HG03354 (cell line): ENCODE data around the gene TRIM47.
"Not testable (repeated sequence)": the region's sequence is repeated elsewhere in the genome, so short reads cannot be mapped to it uniquely, and the experiment has no call there.

Experiments used
- ATAC-seq: cut with Tn5 transposase; IDR thresholded peaks from one replicate; pipeline ENCODE4 v1.9.1; 2021; ENCODE audit warnings: mild to moderate bottlenecking; ENCODE audit not compliant: unreplicated experiment, poor library complexity, severe bottlenecking

TRIM47 gene

GRCh38 chr17:75873587-75874322, 4.6 kb downstream of the TRIM47 start:
- no peak for ATAC-seq

GRCh38 chr17:75872434-75873351, 5.7 kb downstream of the TRIM47 start:
- ATAC-seq: no peak

- ATAC-seq: not testable (repeated sequence)
Observed at GRCh38 chr17:75870228-75870627, 8.2 kb downstream of the TRIM47 start.

- ATAC-seq: no peak
Observed at GRCh38 chr17:75869282-75870141, 8.9 kb downstream of the TRIM47 start.

GRCh38 chr17:75868730-75869281, 9.6 kb downstream of the TRIM47 start:
- not testable (repeated sequence) for ATAC-seq

- ATAC-seq: not testable (repeated sequence)
Observed at GRCh38 chr17:75865404-75866188, 12.8 kb downstream of the TRIM47 start.

- not testable (repeated sequence) for ATAC-seq
Observed at GRCh38 chr17:75864887-75865286, 13.5 kb downstream of the TRIM47 start.

- peak; percentile 93 for ATAC-seq
Observed at GRCh38 chr17:75864448-75864871, 13.9 kb downstream of the TRIM47 start.

GRCh38 chr17:75861927-75862317, 16.5 kb downstream of the TRIM47 start:
- ATAC-seq: no peak

GRCh38 chr17:75859358-75859757, 19.0 kb downstream of the TRIM47 start:
- ATAC-seq: not testable (repeated sequence)

GRCh38 chr17:75856062-75856756, 22.2 kb downstream of the TRIM47 start:
- ATAC-seq: no peak

- peak; percentile 84 for ATAC-seq
Observed at GRCh38 chr17:75855310-75856061, 22.9 kb downstream of the TRIM47 start, which contains the start of gene WBP2. Gene WBP2, minus strand, starts transcription at chr17:75855335. Its CDS starts 38 bp downstream, at chr17:75855297.

- ATAC-seq: no peak
Observed at GRCh38 chr17:75854881-75855309, 23.5 kb downstream of the TRIM47 start.

- no peak for ATAC-seq
Observed at GRCh38 chr17:75854101-75854748, 24.2 kb downstream of the TRIM47 start.

GRCh38 chr17:75853433-75853832, 24.9 kb downstream of the TRIM47 start:
- ATAC-seq: no peak

- ATAC-seq: not testable (repeated sequence)
Observed at GRCh38 chr17:75851693-75851991, 26.7 kb downstream of the TRIM47 start.
